ENCODE results near the gene SDK2. TPM values are rescaled to one million over a fixed set of nuclear protein-coding genes. Genes with fewer than 3 reads are reported as not detected.

Gene SDK2
- total and polyA plus RNA-seq, 9 of the 15 experiments (the other 6 are each of a cell fraction or from before 2014, with no cell fraction given) = 0.04 TPM; not detected in 8

DNA sequence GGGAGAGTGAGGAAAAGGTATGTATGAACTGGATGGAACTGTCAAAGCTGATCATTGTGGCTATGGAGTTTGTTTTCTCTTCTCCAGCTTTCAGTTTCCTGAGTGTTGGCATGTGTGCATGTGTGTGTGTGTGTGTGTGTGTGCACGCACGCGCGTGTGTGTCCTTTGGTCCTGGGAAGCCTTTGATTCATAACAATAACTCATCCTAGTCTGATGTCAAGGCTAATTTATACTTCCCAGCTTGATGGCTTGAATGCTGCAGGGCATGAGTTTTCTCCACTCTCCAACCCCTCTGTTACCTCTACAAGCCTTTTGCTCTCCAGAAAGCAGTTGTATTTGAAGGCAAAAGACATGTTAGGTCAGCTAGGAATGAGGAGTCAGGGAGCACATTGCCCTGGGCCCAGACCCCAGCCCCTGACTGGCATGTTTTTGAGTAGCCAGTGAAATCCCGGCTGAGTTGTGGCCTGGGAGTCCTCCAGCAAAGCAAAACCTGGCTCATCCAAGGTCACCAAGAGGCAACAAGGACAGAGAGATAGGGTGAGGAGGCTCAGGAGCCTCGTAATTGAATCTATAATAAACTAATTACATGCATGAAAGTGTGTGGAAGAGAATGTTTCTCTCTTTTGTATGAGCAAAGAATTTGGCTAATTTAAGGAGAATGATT is 323.5 kb downstream of the SDK2 start:
- Histone ChIP-seq H3K27ac (ENCODE audit: extremely low read depth, low read depth, low read length) (no peak overlapping the region), H3K9ac (ENCODE audit: insufficient read depth in 1 of 2, low read depth in 2 of 2, low read length in 2 of 2) (no peak overlapping the region), H3K36me3 (ENCODE audit: control insufficient read depth, insufficient read depth, low read length) (no peaks in the 10 kb centered on the region), H3K9me3 (replicated peaks; ENCODE audit: control insufficient read depth, insufficient read depth, low read depth, low read length) (no peaks in the 10 kb centered on the region), H3K9me1 (ENCODE audit: control insufficient read depth, insufficient read depth, low read length) (peaks cover 3% of the 10 kb centered on the region), H4K20me1 (replicated peaks; ENCODE audit: control insufficient read depth, insufficient read depth, low read length) (no peaks in the 10 kb centered on the region), H3K4me2 (ENCODE audit: insufficient read depth, low read length) (no peak overlapping the region), H3K27me3 (ENCODE audit: control insufficient read depth in 2 of 2, insufficient read depth in 2 of 2, low read length in 2 of 2) (peaks cover 0 to 5% of the 10 kb centered on the region in 2 experiments; a peak in 1 of 5 replicates), H2AFZ (ENCODE audit: low read depth, low read length) (no peak overlapping the region), H3K4me3 (no peak overlapping the region), H3K79me2 (ENCODE audit: control insufficient read depth, insufficient read depth, low read length) (no peaks in the 10 kb centered on the region), H3K4me1 (replicated peaks in 1 of 2; ENCODE audit: control insufficient read depth in 2 of 2, insufficient read depth in 2 of 2, low read length in 2 of 2) (peaks cover 23 to 27% of the 10 kb centered on the region in 2 experiments)
- no peak for FAIRE-seq
- no peak for DNase-seq (ENCODE audit: extremely low read depth in 1 of 4, low spot score in 3 of 4)
- 43% methylated on average over 6 of the region's 6 CpGs for WGBS (ENCODE audit: insufficient coverage, low coverage, missing lambda C conversion rate)
- TF ChIP-seq, protein P1, sequence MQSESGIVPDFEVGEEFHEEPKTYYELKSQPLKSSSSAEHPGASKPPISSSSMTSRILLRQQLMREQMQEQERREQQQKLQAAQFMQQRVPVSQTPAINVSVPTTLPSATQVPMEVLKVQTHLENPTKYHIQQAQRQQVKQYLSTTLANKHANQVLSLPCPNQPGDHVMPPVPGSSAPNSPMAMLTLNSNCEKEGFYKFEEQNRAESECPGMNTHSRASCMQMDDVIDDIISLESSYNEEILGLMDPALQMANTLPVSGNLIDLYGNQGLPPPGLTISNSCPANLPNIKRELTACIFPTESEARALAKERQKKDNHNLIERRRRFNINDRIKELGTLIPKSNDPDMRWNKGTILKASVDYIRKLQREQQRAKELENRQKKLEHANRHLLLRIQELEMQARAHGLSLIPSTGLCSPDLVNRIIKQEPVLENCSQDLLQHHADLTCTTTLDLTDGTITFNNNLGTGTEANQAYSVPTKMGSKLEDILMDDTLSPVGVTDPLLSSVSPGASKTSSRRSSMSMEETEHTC (IDR thresholded peaks at IDR 0.05) = no peak
- TF ChIP-seq MTA3 (IDR thresholded peaks at IDR 0.05; ENCODE audit: borderline replicate concordance) (no peak), NCOA1 (IDR thresholded peaks at IDR 0.05; ENCODE audit: low read depth) (no peak), CTBP1 (IDR thresholded peaks at IDR 0.05; ENCODE audit: borderline replicate concordance) (no peak), ZNF239 (CRISPR knock-in tag; IDR thresholded peaks at IDR 0.05) (no peak), CCAR2 (IDR thresholded peaks at IDR 0.05; ENCODE audit: low read depth, low read length) (no peak), ZNF232 (CRISPR knock-in tag; IDR thresholded peaks at IDR 0.05) (no peak), CHD2 (IDR thresholded peaks at IDR 0.05; ENCODE audit: low read depth, low read length) (no peak), STAT5A (IDR thresholded peaks at IDR 0.05; ENCODE audit: borderline replicate concordance, low read length) (no peak), CHD1 (IDR thresholded peaks at IDR 0.05; ENCODE audit: low read length) (no peak), NCOA4 (IDR thresholded peaks at IDR 0.05; ENCODE audit: partially characterized antibody) (no peak), YY1 (IDR thresholded peaks at IDR 0.05; ENCODE audit: borderline replicate concordance in 1 of 3, control insufficient read depth in 1 of 3, extremely low read depth in 1 of 3, insufficient read depth in 3 of 3, insufficient read length in 1 of 3, insufficient replicate concordance in 2 of 3, low read depth in 1 of 3, low read length in 2 of 3) (no peak), EHMT2 (IDR thresholded peaks at IDR 0.05) (no peak), MIER1 (IDR thresholded peaks at IDR 0.05; ENCODE audit: low read depth) (no peak)
- TF ChIP-seq, protein P2, sequence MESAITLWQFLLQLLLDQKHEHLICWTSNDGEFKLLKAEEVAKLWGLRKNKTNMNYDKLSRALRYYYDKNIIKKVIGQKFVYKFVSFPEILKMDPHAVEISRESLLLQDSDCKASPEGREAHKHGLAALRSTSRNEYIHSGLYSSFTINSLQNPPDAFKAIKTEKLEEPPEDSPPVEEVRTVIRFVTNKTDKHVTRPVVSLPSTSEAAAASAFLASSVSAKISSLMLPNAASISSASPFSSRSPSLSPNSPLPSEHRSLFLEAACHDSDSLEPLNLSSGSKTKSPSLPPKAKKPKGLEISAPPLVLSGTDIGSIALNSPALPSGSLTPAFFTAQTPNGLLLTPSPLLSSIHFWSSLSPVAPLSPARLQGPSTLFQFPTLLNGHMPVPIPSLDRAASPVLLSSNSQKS (CRISPR knock-in tag; IDR thresholded peaks at IDR 0.05) = no peak
- TF ChIP-seq, protein P3, sequence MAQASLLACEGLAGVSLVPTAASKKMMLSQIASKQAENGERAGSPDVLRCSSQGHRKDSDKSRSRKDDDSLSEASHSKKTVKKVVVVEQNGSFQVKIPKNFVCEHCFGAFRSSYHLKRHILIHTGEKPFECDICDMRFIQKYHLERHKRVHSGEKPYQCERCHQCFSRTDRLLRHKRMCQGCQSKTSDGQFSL (CRISPR knock-in tag; IDR thresholded peaks at IDR 0.05) = no peak
- TF ChIP-seq, protein P3 (tag; IDR thresholded peaks at IDR 0.05) = no peak
- TF ChIP-seq, protein P4, sequence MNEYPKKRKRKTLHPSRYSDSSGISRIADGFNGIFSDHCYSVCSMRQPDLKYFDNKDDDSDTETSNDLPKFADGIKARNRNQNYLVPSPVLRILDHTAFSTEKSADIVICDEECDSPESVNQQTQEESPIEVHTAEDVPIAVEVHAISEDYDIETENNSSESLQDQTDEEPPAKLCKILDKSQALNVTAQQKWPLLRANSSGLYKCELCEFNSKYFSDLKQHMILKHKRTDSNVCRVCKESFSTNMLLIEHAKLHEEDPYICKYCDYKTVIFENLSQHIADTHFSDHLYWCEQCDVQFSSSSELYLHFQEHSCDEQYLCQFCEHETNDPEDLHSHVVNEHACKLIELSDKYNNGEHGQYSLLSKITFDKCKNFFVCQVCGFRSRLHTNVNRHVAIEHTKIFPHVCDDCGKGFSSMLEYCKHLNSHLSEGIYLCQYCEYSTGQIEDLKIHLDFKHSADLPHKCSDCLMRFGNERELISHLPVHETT (CRISPR knock-in tag; conservative IDR thresholded peaks at IDR 0.05 in 1 of 2, IDR thresholded peaks at IDR 0.05 in 1 of 2) = no peak
- ChIA-PET POLR2A (interaction anchor here (0.6 to 1.9 kb wide), 2 partner anchors 10 to 1645 kb away, joined by 3 to 7 read pairs; no protein-coding TSS in a partner anchor), CTCF (ENCODE audit: low intra/inter-chr PET ratio) (interaction anchor here (0.7 kb wide), 1 partner anchor 10 kb away, joined by 3 read pairs; no protein-coding TSS in a partner anchor)
- no TSS peak for BruUV-seq (replicated peaks)
- intact Hi-C loops (cut with micrococcal nuclease) = no loop called here
- in situ Hi-C loops (cut with MboI) = no loop called here
- ATAC-seq = no peak

Measured in K562 (cell line).